Progenitor cell of endocrine pancreas (in vitro differentiated cells): ENCODE measurements around the gene MTA3. TPM values are rescaled to one million over a fixed set of nuclear protein-coding genes. Genes with fewer than 3 reads are reported as not detected.
A peak's percentile ranks its signal among the peaks of the same experiment; 100 is the strongest.

Experiments
- DNase-seq: peaks from one replicate; pipeline ENCODE4 v3.0.0; 2021; ENCODE audit warnings: low spot score; ENCODE audit not compliant: unreplicated experiment
- H3K27ac Mint-ChIP-seq: 2 replicates; pipeline ENCODE4 v1.8.0; 2021; ENCODE audit warnings: mild to moderate bottlenecking, moderate library complexity, mixed read lengths
- H3K27me3 Mint-ChIP-seq: 2 replicates; pipeline ENCODE4 v1.8.0; 2021; ENCODE audit warnings: mixed read lengths
- H3K36me3 Mint-ChIP-seq: 2 replicates; pipeline ENCODE4 v1.8.0; 2022; ENCODE audit warnings: mixed read lengths; ENCODE audit not compliant: insufficient read depth
- H3K4me1 Mint-ChIP-seq: 2 replicates; pipeline ENCODE4 v1.8.0; 2021; ENCODE audit warnings: low read depth, mixed read lengths
- H3K4me3 Mint-ChIP-seq: 2 replicates; pipeline ENCODE4 v1.8.0; 2021; ENCODE audit warnings: low read depth, mild to moderate bottlenecking, moderate library complexity, mixed read lengths
- H3K9me3 Mint-ChIP-seq: 2 replicates; pipeline ENCODE4 v1.8.0; 2021; ENCODE audit warnings: low read depth, mixed read lengths
- total RNA-seq: library from RNA; stranded (reverse); gene quantifications from 2 replicates; pipeline ENCODE4 v1.2.1, GENCODE V29; 2021
- TF ChIP-seq, protein P1 (sequence below): fragments of 200-600 bp; sonication (generic); IDR thresholded peaks from one replicate; pipeline ENCODE4 v1.5.0; 2021; ENCODE audit warnings: antibody characterized with exemption, mild to moderate bottlenecking; ENCODE audit not compliant: unreplicated experiment

MTA3 gene
- total RNA-seq, 1 donor from 2014 or later: 96.0 TPM

DNA sequence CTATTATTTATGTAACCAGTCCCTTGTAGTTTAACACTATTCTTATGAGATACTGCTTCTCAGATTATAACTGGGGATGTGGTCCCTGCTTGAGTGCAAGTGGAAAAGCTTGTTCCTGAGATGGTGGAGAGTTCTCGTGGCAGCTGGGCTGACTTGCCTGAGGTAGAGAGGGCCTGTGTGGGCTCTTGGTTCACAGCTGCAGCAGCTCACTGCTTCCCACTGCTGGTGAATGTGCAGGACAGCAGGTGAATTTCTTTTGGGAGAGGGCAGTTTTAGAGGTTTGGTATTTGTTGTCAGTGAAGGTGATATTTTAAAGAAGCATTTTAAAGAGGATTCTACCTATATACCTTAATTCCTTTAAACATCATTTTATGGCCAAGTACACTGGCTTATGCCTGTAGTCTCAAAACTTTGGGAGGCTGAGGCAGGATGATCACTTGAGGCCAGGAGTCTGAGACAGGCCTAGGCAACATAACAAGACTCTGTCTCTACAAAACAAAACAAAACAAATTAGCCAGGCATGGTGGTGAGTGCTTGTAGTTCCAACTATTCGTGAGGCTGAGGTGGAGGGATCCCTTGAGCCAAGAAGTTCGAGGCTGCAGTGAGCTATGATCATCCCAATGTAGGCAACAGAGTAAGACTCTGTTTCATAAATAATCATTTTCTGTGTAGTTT is 94.8 kb downstream of the MTA3 start:
- H3K4me3 Mint-ChIP-seq: no peak overlapping the region
- H3K9me3 Mint-ChIP-seq: no peaks in the 10 kb centered on the region
- peak overlapping the region; percentile 85 for H3K27ac Mint-ChIP-seq
- H3K36me3 Mint-ChIP-seq: peaks cover 9% of the 10 kb centered on the region
- peaks cover 31% of the 10 kb centered on the region for H3K4me1 Mint-ChIP-seq
- TF ChIP-seq, protein P1, sequence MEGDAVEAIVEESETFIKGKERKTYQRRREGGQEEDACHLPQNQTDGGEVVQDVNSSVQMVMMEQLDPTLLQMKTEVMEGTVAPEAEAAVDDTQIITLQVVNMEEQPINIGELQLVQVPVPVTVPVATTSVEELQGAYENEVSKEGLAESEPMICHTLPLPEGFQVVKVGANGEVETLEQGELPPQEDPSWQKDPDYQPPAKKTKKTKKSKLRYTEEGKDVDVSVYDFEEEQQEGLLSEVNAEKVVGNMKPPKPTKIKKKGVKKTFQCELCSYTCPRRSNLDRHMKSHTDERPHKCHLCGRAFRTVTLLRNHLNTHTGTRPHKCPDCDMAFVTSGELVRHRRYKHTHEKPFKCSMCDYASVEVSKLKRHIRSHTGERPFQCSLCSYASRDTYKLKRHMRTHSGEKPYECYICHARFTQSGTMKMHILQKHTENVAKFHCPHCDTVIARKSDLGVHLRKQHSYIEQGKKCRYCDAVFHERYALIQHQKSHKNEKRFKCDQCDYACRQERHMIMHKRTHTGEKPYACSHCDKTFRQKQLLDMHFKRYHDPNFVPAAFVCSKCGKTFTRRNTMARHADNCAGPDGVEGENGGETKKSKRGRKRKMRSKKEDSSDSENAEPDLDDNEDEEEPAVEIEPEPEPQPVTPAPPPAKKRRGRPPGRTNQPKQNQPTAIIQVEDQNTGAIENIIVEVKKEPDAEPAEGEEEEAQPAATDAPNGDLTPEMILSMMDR: peak; percentile 95
- peak; percentile 49 for DNase-seq
- no peaks in the 10 kb centered on the region for H3K27me3 Mint-ChIP-seq

GRCh38 chr2:42663828-42664227 is 95.4 kb downstream of the MTA3 start:
- H3K36me3 Mint-ChIP-seq: peaks cover 9% of the 10 kb centered on the region
- H3K4me1 Mint-ChIP-seq: peaks cover 34% of the 10 kb centered on the region
- no peaks in the 10 kb centered on the region for H3K27me3 Mint-ChIP-seq
- TF ChIP-seq, protein P1: no peak
- no peak for DNase-seq
- peak overlapping the region; percentile 85 for H3K27ac Mint-ChIP-seq
- no peaks in the 10 kb centered on the region for H3K9me3 Mint-ChIP-seq
- H3K4me3 Mint-ChIP-seq: no peak overlapping the region

GRCh38 chr2:42673989-42674579 is 105.7 kb downstream of the MTA3 start:
- no peaks in the 10 kb centered on the region for H3K27me3 Mint-ChIP-seq
- H3K36me3 Mint-ChIP-seq: peaks cover 20% of the 10 kb centered on the region
- TF ChIP-seq, protein P1: no peak
- H3K4me1 Mint-ChIP-seq: peaks cover 8% of the 10 kb centered on the region
- no peak for DNase-seq
- H3K9me3 Mint-ChIP-seq: peaks cover 5% of the 10 kb centered on the region
- H3K4me3 Mint-ChIP-seq: no peak overlapping the region
- H3K27ac Mint-ChIP-seq: no peak overlapping the region

GRCh38 chr2:42675815-42676214 is 107.4 kb downstream of the MTA3 start:
- peak overlapping the region; percentile 70 for H3K27ac Mint-ChIP-seq

GRCh38 chr2:42685303-42685702 is 116.9 kb downstream of the MTA3 start:
- Mint-ChIP-seq H3K27me3 (no peaks in the 10 kb centered on the region), H3K4me1 (peaks cover 7% of the 10 kb centered on the region), H3K27ac (no peak overlapping the region), H3K9me3 (peaks cover 5% of the 10 kb centered on the region), H3K4me3 (no peak overlapping the region), H3K36me3 (peaks cover 18% of the 10 kb centered on the region)
- TF ChIP-seq, protein P1: no peak
- DNase-seq: no peak

More at GRCh38 chr2:42675815-42676214, 107.4 kb downstream of the MTA3 start:
- peaks cover 10% of the 10 kb centered on the region for H3K4me1 Mint-ChIP-seq
- TF ChIP-seq, protein P1: no peak
- no peak overlapping the region for H3K4me3 Mint-ChIP-seq
- H3K27me3 Mint-ChIP-seq: no peaks in the 10 kb centered on the region
- DNase-seq: no peak
- H3K9me3 Mint-ChIP-seq: peaks cover 5% of the 10 kb centered on the region
- peaks cover 21% of the 10 kb centered on the region for H3K36me3 Mint-ChIP-seq
